Measurements from ENCODE around the gene BTN1A1. TPM values are rescaled to one million over a fixed set of nuclear protein-coding genes. Genes with fewer than 3 reads are reported as not detected.
A peak's percentile ranks its signal among the peaks of the same experiment; 100 is the strongest.

BTN1A1 gene
- total and polyA plus RNA-seq, 9 of the 15 experiments (the other 6 are each of a cell fraction or from before 2014, with no cell fraction given): 0.01 to 0.15 (median 0.06) TPM; not detected in 4

DNA sequence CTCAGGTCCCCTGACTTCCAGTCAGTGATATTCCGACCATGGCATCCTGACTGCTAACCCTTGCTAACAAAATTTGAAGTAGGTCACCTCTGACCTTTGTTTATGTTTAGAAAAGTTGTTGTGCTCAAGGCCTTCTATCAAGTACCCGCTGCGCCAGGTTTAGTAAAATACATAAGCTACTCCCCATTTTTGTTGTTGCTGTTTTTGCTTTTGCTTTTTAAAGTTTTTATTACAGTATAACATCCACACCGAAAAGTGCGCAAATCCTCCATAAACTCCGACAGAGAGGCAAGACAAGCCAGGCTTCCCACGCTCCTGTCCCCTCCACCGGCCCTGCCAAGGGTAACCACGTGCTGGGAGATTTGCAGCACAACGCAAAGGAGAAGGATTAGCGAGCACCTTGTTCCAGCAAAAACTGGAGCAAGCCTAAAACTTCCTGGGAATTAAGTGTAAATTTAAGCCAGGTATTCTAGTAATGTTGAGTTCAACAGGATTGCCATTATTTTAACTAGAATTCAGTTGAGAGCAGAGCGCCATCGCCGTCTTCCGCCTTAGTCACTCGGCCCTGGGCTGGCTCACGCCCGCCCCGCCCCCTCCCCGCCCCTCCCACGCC lies 20.2 kb downstream of the BTN1A1 start (continued):
- peak; percentile 93 for TF ChIP-seq ZNF766 (CRISPR knock-in tag; conservative IDR thresholded peaks at IDR 0.05)
- TF ChIP-seq ZNF140 (CRISPR knock-in tag; IDR thresholded peaks at IDR 0.05): 0 out of 2 replicates have a peak, but pooled peaks have one; percentile 61
- TF ChIP-seq, protein P1, sequence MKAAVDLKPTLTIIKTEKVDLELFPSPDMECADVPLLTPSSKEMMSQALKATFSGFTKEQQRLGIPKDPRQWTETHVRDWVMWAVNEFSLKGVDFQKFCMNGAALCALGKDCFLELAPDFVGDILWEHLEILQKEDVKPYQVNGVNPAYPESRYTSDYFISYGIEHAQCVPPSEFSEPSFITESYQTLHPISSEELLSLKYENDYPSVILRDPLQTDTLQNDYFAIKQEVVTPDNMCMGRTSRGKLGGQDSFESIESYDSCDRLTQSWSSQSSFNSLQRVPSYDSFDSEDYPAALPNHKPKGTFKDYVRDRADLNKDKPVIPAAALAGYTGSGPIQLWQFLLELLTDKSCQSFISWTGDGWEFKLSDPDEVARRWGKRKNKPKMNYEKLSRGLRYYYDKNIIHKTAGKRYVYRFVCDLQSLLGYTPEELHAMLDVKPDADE (conservative IDR thresholded peaks at IDR 0.05; ENCODE audit: control insufficient read depth, low read depth, low read length): no peak
- no peak for TF ChIP-seq ZNF184 (CRISPR knock-in tag; IDR thresholded peaks at IDR 0.05)
- TF ChIP-seq, protein P2, sequence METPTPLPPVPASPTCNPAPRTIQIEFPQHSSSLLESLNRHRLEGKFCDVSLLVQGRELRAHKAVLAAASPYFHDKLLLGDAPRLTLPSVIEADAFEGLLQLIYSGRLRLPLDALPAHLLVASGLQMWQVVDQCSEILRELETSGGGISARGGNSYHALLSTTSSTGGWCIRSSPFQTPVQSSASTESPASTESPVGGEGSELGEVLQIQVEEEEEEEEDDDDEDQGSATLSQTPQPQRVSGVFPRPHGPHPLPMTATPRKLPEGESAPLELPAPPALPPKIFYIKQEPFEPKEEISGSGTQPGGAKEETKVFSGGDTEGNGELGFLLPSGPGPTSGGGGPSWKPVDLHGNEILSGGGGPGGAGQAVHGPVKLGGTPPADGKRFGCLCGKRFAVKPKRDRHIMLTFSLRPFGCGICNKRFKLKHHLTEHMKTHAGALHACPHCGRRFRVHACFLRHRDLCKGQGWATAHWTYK (CRISPR knock-in tag; IDR thresholded peaks at IDR 0.05): peak; percentile 94
- peak; percentile 77; the same call in 1 of the 2 replicates for TF ChIP-seq ZNF695 (CRISPR knock-in tag; IDR thresholded peaks at IDR 0.05)
- TF ChIP-seq SMAD3 (CRISPR knock-in tag; conservative IDR thresholded peaks at IDR 0.05): peak; percentile 92
- TF ChIP-seq SOX6 (IDR thresholded peaks at IDR 0.05): 0 out of 2 replicates have a peak, but pooled peaks have one; percentile 45
- TF ChIP-seq, protein P3, sequence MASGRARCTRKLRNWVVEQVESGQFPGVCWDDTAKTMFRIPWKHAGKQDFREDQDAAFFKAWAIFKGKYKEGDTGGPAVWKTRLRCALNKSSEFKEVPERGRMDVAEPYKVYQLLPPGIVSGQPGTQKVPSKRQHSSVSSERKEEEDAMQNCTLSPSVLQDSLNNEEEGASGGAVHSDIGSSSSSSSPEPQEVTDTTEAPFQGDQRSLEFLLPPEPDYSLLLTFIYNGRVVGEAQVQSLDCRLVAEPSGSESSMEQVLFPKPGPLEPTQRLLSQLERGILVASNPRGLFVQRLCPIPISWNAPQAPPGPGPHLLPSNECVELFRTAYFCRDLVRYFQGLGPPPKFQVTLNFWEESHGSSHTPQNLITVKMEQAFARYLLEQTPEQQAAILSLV (tag; IDR thresholded peaks at IDR 0.05): peak; percentile 78
- TF ChIP-seq, protein P4, sequence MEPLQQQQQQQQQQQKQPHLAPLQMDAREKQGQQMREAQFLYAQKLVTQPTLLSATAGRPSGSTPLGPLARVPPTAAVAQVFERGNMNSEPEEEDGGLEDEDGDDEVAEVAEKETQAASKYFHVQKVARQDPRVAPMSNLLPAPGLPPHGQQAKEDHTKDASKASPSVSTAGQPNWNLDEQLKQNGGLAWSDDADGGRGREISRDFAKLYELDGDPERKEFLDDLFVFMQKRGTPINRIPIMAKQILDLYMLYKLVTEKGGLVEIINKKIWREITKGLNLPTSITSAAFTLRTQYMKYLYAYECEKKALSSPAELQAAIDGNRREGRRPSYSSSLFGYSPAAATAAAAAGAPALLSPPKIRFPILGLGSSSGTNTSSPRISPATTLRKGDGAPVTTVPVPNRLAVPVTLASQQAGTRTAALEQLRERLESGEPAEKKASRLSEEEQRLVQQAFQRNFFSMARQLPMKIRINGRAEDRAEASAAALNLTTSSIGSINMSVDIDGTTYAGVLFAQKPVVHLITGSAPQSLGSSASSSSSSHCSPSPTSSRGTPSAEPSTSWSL (CRISPR knock-in tag; IDR thresholded peaks at IDR 0.05; ENCODE audit: borderline replicate concordance): peak; percentile 69; the same call in 1 of the 2 replicates
- no peak for TF ChIP-seq MCM5 (IDR thresholded peaks at IDR 0.05; ENCODE audit: low read depth)
- TF ChIP-seq KLF1 (tag; IDR thresholded peaks at IDR 0.05): no peak
- peak; percentile 81 for TF ChIP-seq HEY1 (CRISPR knock-in tag; IDR thresholded peaks at IDR 0.05; ENCODE audit: borderline replicate concordance)
- TF ChIP-seq ELF4 (CRISPR knock-in tag; IDR thresholded peaks at IDR 0.05): peak; percentile 87
- no peak for TF ChIP-seq U2AF1 (optimal IDR thresholded peaks at IDR 0.05; ENCODE audit: low read depth, low read length)
- no peak for TF ChIP-seq ETV6 (IDR thresholded peaks at IDR 0.05; ENCODE audit: borderline replicate concordance in 1 of 2, low read depth in 2 of 2, low read length in 1 of 2)
- TF ChIP-seq ETV6 (CRISPR knock-in tag; IDR thresholded peaks at IDR 0.05; ENCODE audit: borderline replicate concordance): 0 out of 2 replicates have a peak, but pooled peaks have one; percentile 36
- no peak for TF ChIP-seq FOSL1 (tag; conservative IDR thresholded peaks at IDR 0.05)
- TF ChIP-seq CREM (IDR thresholded peaks at IDR 0.05; ENCODE audit: low read depth): peak; percentile 41; the same call in 1 of the 2 replicates
- TF ChIP-seq, protein P5, sequence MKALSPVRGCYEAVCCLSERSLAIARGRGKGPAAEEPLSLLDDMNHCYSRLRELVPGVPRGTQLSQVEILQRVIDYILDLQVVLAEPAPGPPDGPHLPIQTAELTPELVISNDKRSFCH (CRISPR knock-in tag; IDR thresholded peaks at IDR 0.05): peak; percentile 58; the same call in 1 of the 2 replicates
- TF ChIP-seq, protein P5 (tag; IDR thresholded peaks at IDR 0.05): peak; percentile 94
- TF ChIP-seq ZNF133 (CRISPR knock-in tag; IDR thresholded peaks at IDR 0.05): peak; percentile 85
- no peak for TF ChIP-seq GABPA (tag; conservative IDR thresholded peaks at IDR 0.05; ENCODE audit: low read depth)
- no peak for TF ChIP-seq CBFB (CRISPR knock-in tag; IDR thresholded peaks at IDR 0.05)
